Parathyroid adenoma (tissue), 2 donors: Measurements from ENCODE around the gene GRHL1.

ENCODE experiments used
- H2AFZ ChIP-seq: fragments of 300-600 bp; sonication (generic); one replicate; pipeline ENCODE4 v1.7.0; 2017; ENCODE audit warnings: antibody characterized with exemption, mild to moderate bottlenecking
- H3K27ac ChIP-seq: fragments of 300-600 bp; sonication (generic); one replicate; pipeline ENCODE4 v1.7.0; 2017
- H3K27me3 ChIP-seq: fragments of 300-600 bp; sonication (generic); one replicate; pipeline ENCODE4 v1.7.0; 2017; ENCODE audit warnings: low read length; ENCODE audit not compliant: control insufficient read depth, insufficient read depth
- H3K36me3 ChIP-seq: fragments of 300-600 bp; sonication (generic); one replicate; pipeline ENCODE4 v1.7.0; 2017; ENCODE audit warnings: low read length; ENCODE audit not compliant: control insufficient read depth, insufficient read depth
- H3K4me1 ChIP-seq: fragments of 300-600 bp; sonication (generic); one replicate; pipeline ENCODE4 v1.7.0; 2017; ENCODE audit warnings: control low read depth
- H3K4me2 ChIP-seq: fragments of 300-600 bp; sonication (generic); one replicate; pipeline ENCODE4 v1.7.0; 2017; ENCODE audit warnings: low read length
- H3K4me3 ChIP-seq: fragments of 300-600 bp; sonication (generic); one replicate; pipeline ENCODE4 v1.7.0; 2017; ENCODE audit warnings: low read depth, low read length
- H3K79me2 ChIP-seq: fragments of 300-600 bp; sonication (generic); one replicate; pipeline ENCODE4 v1.7.0; 2017; ENCODE audit warnings: control low read depth
- H3K9ac ChIP-seq: fragments of 300-600 bp; sonication (generic); one replicate; pipeline ENCODE4 v1.7.0; 2017; ENCODE audit warnings: mild to moderate bottlenecking
- H3K9me3 ChIP-seq: fragments of 300-600 bp; sonication (generic); one replicate; pipeline ENCODE4 v1.7.0; 2017; ENCODE audit warnings: low read length; ENCODE audit not compliant: control insufficient read depth
- CTCF ChIP-seq: fragments of 300-600 bp; sonication (generic); IDR thresholded peaks from one replicate; pipeline ENCODE4 v1.7.0; 2017; ENCODE audit warnings: antibody characterized with exemption, mild to moderate bottlenecking
- donor health status: primary hyperparathyroidism.

Gene GRHL1

GRCh38 chr2:10002681-10003080, 51.2 kb downstream of the GRHL1 start:
- H3K4me2 ChIP-seq, result no peak overlapping the region
- no peak overlapping the region for H3K9ac ChIP-seq
- H3K79me2 ChIP-seq, result no peaks in the 10 kb centered on the region
- no peak overlapping the region for H3K27ac ChIP-seq
- TF ChIP-seq CTCF, result no peak
- H3K9me3 ChIP-seq, result no peaks in the 10 kb centered on the region
- H3K4me3 ChIP-seq, result no peak overlapping the region
- H3K36me3 ChIP-seq, result no peaks in the 10 kb centered on the region
- H3K4me1 ChIP-seq, result peaks cover 16% of the 10 kb centered on the region
- no peak overlapping the region for H2AFZ ChIP-seq
- H3K27me3 ChIP-seq, result no peaks in the 10 kb centered on the region

GRCh38 chr2:10003206-10004125, 52.0 kb downstream of the GRHL1 start:
- no peak overlapping the region for H3K4me3 ChIP-seq
- H3K36me3 ChIP-seq, result no peaks in the 10 kb centered on the region
- H3K4me1 ChIP-seq, result peaks cover 23% of the 10 kb centered on the region
- H3K27ac ChIP-seq, result no peak overlapping the region
- no peak for TF ChIP-seq CTCF
- no peak overlapping the region for H3K9ac ChIP-seq
- H3K4me2 ChIP-seq, result no peak overlapping the region
- H3K79me2 ChIP-seq, result no peaks in the 10 kb centered on the region
- no peaks in the 10 kb centered on the region for H3K27me3 ChIP-seq
- no peaks in the 10 kb centered on the region for H3K9me3 ChIP-seq
- no peak overlapping the region for H2AFZ ChIP-seq

GRCh38 chr2:10004401-10004800, 52.9 kb downstream of the GRHL1 start:
- H3K9ac ChIP-seq, result no peak overlapping the region
- TF ChIP-seq CTCF, result no peak
- H3K4me3 ChIP-seq, result no peak overlapping the region
- H3K9me3 ChIP-seq, result no peaks in the 10 kb centered on the region
- H3K27me3 ChIP-seq, result no peaks in the 10 kb centered on the region
- H3K4me1 ChIP-seq, result peaks cover 31% of the 10 kb centered on the region
- peak overlapping the region; percentile 5 for H3K27ac ChIP-seq
- H3K4me2 ChIP-seq, result no peak overlapping the region
- no peaks in the 10 kb centered on the region for H3K79me2 ChIP-seq
- no peak overlapping the region for H2AFZ ChIP-seq
- H3K36me3 ChIP-seq, result no peaks in the 10 kb centered on the region

- no peak overlapping the region for H3K4me3 ChIP-seq
- peak overlapping the region; percentile 5 for H3K27ac ChIP-seq
- no peak overlapping the region for H3K9ac ChIP-seq
These were observed 53.3 kb downstream of the GRHL1 start for GRCh38 chr2:10004836-10005235.

More at GRCh38 chr2:10004836-10005235, 53.3 kb downstream of the GRHL1 start:
- Histone ChIP-seq H3K4me1 (peaks cover 35% of the 10 kb centered on the region), H2AFZ (no peak overlapping the region), H3K27me3 (no peaks in the 10 kb centered on the region), H3K4me2 (no peak overlapping the region), H3K36me3 (no peaks in the 10 kb centered on the region), H3K9me3 (no peaks in the 10 kb centered on the region), H3K79me2 (no peaks in the 10 kb centered on the region)
- TF ChIP-seq CTCF, result no peak
